HUES48 (cell line): Measurements from ENCODE around the gene RAD51B.

Experiments
- H3K27ac ChIP-seq: one replicate; pipeline ENCODE4 v1.7.0; 2013; ENCODE audit warnings: low read depth, low read length, inconsistent platforms
- H3K27me3 ChIP-seq: 2 replicates; pipeline ENCODE4 v1.6.1; 2013; ENCODE audit warnings: mild to moderate bottlenecking, low read length; ENCODE audit not compliant: control insufficient read depth, insufficient read depth
- H3K36me3 ChIP-seq: 2 replicates; pipeline ENCODE4 v1.6.1; 2013; ENCODE audit warnings: low read length; ENCODE audit not compliant: control insufficient read depth, insufficient read depth
- H3K4me1 ChIP-seq: 2 replicates; pipeline ENCODE4 v1.6.1; 2013; ENCODE audit warnings: mild to moderate bottlenecking, low read length; ENCODE audit not compliant: control insufficient read depth, insufficient read depth
- H3K4me3 ChIP-seq: 2 replicates; pipeline ENCODE4 v1.5.1; 2013; ENCODE audit warnings: mild to moderate bottlenecking, low read depth, low read length
- H3K9ac ChIP-seq: 2 replicates; pipeline ENCODE4 v1.6.1; 2013; ENCODE audit warnings: mild to moderate bottlenecking, low read depth, low read length, moderate library complexity
- H3K9me3 ChIP-seq: 2 replicates; pipeline ENCODE4 v1.6.1; 2013; ENCODE audit warnings: low read length; ENCODE audit not compliant: control insufficient read depth, insufficient read depth

Gene RAD51B

DNA sequence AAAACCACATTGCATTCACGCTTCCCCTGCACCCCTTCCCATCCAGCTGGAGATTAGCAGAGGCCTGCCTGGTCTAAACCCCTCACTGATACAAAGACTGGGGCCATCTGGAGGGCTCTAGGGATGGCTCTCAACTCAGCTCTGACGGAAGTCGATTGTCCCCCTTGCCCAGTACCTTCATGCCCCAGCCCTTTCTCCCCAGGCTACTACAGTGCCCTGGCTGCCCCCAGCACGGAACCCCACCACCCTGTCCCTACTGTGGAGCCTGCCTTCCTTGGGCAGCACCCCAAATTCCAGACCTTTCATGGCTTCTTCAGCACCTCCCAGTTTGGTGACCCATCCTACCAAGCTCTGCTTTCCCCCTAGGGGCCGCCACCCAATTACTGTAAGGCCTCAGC is 947.7 kb downstream of the RAD51B start:
- peaks cover 4% of the 10 kb centered on the region; the same call in 1 of the 2 replicates for H3K4me1 ChIP-seq
- no peak overlapping the region for H3K4me3 ChIP-seq
- H3K27me3 ChIP-seq, result peaks cover 3% of the 10 kb centered on the region; the same call in 1 of the 2 replicates
- no peaks in the 10 kb centered on the region for H3K9me3 ChIP-seq
- H3K36me3 ChIP-seq, result no peaks in the 10 kb centered on the region
- no peak overlapping the region for H3K9ac ChIP-seq
- H3K27ac ChIP-seq, result no peak overlapping the region

DNA sequence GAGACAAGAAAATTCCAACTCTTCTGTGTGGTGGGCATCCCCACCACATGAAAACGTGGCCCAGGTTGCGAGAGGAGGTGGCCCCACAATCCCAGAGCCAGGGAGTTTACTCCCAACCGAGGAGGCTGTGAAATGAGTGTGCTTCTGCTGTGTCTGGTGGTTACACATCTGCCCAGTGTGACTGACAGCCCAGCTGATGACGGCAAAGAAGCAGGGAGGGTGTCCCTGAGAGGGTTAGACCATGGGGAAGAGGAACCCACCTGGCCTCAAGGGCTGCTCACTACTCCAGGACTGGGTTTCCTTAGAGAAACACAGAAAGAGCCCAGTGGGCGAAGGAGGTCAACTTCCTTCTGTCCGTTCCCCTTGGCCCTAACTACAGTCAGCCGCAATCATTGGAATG is 948.7 kb downstream of the RAD51B start:
- H3K9me3 ChIP-seq, result no peaks in the 10 kb centered on the region
- H3K27ac ChIP-seq, result no peak overlapping the region
- no peaks in the 10 kb centered on the region for H3K36me3 ChIP-seq
- no peak overlapping the region for H3K4me3 ChIP-seq
- peaks cover 3% of the 10 kb centered on the region; the same call in 1 of the 2 replicates for H3K4me1 ChIP-seq
- peaks cover 2% of the 10 kb centered on the region; the same call in 1 of the 2 replicates for H3K27me3 ChIP-seq
- no peak overlapping the region for H3K9ac ChIP-seq

DNA sequence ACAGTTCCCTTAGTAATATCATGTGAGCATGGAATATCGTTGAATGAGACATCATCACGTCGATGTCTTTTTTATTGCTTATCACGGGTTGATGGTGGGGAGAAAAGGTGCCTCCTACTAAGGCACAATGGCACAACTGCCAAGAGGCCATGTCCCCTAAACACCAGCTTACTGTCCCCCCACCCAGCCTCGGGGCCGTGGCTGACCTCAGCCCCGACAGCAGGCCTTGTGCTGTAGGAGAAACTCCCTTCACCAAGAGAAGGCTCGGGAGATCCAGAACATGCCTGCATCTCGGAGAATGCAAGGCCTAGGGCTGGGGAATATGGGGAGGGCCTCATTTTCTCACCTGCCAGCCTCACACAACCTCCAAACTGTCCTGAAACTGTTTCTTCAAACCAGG is 950.5 kb downstream of the RAD51B start:
- no peak overlapping the region for H3K27ac ChIP-seq
- no peak overlapping the region for H3K9ac ChIP-seq
- H3K36me3 ChIP-seq, result no peaks in the 10 kb centered on the region
- no peak overlapping the region for H3K4me3 ChIP-seq
- no peaks in the 10 kb centered on the region for H3K27me3 ChIP-seq
- H3K4me1 ChIP-seq, result no peaks in the 10 kb centered on the region
- H3K9me3 ChIP-seq, result no peaks in the 10 kb centered on the region

DNA sequence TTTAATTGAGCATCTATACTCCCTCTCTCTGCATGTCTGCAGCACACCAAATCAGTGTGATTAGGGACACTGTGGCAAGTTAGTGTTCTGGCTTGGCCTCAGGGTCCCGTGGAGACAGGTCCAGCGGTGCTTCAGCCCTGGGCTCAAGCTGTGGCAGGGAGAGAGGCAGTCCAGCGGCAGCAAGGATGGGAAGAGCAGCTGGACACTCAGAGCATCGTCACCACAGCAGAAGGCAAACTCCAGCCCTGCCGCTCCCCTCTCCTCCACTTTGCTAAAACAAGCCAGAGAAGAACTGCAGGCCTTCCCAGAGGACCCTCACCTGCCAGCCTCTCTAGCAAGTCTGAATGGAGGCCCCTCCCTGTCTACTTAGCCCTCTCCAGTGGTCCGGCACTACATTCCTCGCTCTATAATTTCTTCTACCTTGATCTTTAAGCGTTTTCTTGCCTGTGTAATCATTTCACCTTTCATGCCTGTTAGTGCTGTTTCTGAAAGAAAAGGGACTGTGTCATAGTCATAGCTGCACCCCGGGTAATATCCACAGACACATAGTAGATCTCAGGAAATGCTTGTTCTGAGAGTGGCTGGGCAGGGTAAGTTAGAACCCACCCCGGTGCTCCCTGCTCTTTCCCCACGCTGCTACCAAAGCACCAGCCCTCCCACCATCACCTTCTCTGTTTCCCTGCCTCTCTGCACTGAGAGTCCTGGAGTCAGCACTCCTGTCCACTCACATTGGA is 951.1 kb downstream of the RAD51B start:
- Histone ChIP-seq H3K27ac (no peak overlapping the region), H3K9me3 (no peaks in the 10 kb centered on the region), H3K4me3 (no peak overlapping the region), H3K9ac (no peak overlapping the region), H3K27me3 (no peaks in the 10 kb centered on the region), H3K36me3 (no peaks in the 10 kb centered on the region), H3K4me1 (no peaks in the 10 kb centered on the region)

DNA sequence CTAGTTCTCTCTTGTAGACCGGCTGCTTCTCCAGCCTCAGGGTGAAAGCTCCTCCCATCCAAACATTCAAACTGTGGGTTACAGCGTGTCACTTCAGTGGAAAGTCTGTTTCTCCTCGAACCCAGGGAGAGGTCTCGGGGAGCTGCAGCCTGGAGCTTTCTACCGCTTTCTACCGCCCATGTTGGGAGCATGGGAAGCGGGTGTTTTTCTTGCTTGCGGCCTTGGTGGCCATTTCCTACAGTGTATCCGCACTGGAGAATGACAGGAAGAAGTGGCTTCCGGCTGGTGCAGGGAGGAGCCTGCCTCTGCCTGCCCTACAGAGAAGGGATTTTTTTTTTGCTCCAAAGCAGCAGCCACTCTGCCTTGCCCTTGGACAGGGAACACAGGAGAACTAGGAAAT is 952.1 kb downstream of the RAD51B start:
- no peaks in the 10 kb centered on the region for H3K9me3 ChIP-seq
- H3K9ac ChIP-seq, result no peak overlapping the region
- H3K27ac ChIP-seq, result no peak overlapping the region
- H3K4me3 ChIP-seq, result no peak overlapping the region
- no peaks in the 10 kb centered on the region for H3K27me3 ChIP-seq
- no peaks in the 10 kb centered on the region for H3K36me3 ChIP-seq
- H3K4me1 ChIP-seq, result no peaks in the 10 kb centered on the region

DNA sequence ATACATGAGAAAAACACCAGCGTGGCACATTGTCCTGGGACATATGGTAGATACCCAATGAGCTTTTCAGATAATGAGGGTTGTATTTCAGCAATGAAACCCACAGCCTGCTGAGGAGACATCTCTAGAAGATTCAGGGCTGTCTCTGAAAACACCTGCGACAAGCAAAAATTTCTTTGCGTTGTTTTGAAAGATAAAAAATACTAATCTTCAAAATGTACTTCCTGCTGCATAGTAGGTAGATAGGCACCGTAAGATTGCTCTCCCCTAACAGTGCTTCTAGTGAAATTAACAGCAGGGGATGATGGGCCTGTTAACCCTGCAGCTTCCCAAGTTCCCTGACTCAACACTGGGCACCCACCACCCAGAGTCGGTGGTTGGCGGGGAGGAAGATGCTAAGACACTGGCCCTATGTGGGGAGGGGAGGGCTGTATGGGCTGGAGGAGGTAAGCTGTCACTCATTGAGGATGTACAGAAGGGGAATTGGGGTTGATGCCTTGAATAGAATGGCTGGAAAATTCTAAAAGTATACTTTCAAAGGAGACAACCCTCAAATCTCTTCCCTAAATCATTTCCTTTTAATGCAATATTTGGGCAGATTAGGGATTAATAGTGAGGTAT is 953.3 kb downstream of the RAD51B start:
- H3K4me1 ChIP-seq, result no peaks in the 10 kb centered on the region
- H3K27me3 ChIP-seq, result no peaks in the 10 kb centered on the region
- no peak overlapping the region for H3K27ac ChIP-seq
- no peaks in the 10 kb centered on the region for H3K36me3 ChIP-seq
- no peaks in the 10 kb centered on the region for H3K9me3 ChIP-seq
- H3K4me3 ChIP-seq, result no peak overlapping the region
- H3K9ac ChIP-seq, result no peak overlapping the region

DNA sequence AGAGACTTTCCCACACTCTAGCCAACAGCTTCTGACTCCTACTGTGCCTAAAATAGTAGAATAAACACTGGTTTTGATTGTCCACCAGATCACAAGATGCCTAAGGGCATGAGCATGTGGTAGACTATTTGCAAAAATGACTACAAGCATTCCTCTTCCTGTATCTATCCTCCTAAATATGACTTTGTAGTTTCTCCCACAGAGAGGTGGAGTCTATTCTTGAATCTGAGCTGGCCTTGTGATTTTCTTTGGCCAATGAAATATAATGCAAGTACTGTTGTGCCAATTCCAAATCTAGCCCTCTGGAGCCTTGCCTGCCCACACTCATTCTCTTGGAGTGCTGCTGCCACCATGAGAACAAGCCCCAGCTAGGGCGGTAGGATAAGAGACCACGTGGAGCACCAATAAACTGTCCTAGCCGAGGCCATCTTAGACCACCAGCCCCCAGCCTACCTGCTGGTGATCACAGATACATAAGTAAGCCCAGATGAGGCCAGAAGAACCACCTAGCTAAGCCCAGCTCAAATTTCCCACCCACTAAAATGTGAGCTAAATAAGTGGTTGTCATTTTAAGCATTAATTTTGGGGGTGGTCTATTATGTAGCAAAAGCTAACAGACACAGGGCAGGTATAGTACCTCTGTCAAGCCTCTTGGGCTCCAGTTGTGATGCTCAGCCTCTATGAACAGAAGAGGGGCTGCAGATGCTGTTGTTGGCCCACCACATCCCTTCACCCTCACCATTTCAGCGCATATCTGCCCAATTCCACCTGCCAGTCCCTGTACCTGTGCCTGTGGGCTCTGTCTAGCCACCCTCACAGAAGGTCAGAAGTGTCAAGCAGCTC is 955.4 kb downstream of the RAD51B start:
- H3K4me1 ChIP-seq, result no peaks in the 10 kb centered on the region
- no peaks in the 10 kb centered on the region for H3K27me3 ChIP-seq
- H3K36me3 ChIP-seq, result no peaks in the 10 kb centered on the region
- no peak overlapping the region for H3K27ac ChIP-seq
- no peak overlapping the region for H3K4me3 ChIP-seq
- no peaks in the 10 kb centered on the region for H3K9me3 ChIP-seq
- H3K9ac ChIP-seq, result no peak overlapping the region

DNA sequence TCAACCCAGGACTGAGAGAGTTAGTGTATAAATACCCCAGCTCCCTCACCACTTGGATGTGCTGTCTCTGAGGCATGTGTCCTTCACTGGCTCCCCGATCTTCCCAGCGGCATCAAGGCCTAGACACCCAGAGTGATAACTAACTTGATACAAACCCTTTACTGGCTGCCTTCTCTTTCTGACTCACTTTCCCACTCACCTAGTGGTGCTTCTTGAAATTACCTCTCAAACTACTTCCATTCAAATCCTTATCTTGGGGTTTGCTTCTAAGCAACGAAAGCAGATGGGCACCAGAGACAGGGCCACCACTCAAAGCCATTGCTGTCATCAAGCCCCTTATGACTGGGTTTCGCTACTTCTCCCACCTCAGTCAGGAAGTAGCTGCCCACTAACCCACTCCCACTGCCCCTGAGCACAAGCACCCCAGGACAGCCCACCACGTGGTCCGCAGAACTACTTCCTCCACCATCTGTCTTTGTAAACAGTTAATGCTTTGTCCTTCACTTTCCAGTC is 956.1 kb downstream of the RAD51B start:
- Histone ChIP-seq H3K4me3 (no peak overlapping the region), H3K36me3 (no peaks in the 10 kb centered on the region), H3K27ac (no peak overlapping the region), H3K9me3 (no peaks in the 10 kb centered on the region), H3K27me3 (no peaks in the 10 kb centered on the region), H3K9ac (no peak overlapping the region), H3K4me1 (no peaks in the 10 kb centered on the region)

DNA sequence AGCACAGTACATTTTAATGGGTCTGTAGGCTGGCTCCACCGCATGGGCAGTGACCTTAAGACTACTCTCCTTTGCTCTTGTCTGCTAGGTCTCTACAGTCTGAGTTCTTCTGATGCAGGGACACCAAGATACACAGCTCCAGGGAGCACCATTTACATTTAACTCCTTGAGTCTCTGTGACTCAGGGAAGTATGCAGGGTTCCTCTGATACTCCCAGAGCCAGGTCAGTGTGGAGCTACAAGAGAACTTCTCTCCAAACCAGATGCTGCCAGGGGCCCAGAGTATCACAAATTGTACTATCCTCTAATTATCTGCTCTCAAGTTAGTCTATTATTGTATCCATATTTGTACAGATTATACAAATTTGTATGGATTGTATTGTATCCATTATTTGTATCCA is 958.1 kb downstream of the RAD51B start:
- Histone ChIP-seq H3K27me3 (no peaks in the 10 kb centered on the region), H3K4me1 (no peaks in the 10 kb centered on the region), H3K9me3 (no peaks in the 10 kb centered on the region), H3K36me3 (no peaks in the 10 kb centered on the region), H3K4me3 (no peak overlapping the region), H3K27ac (no peak overlapping the region), H3K9ac (no peak overlapping the region)
